ENCODE results near the gene LZTFL1. TPM values are rescaled to one million over a fixed set of nuclear protein-coding genes. Genes with fewer than 3 reads are reported as not detected.
A peak's percentile ranks its signal among the peaks of the same experiment; 100 is the strongest.

LZTFL1 gene
- total RNA-seq, 2 donors from 2014 or later, result 8.3 to 8.9 TPM

DNA sequence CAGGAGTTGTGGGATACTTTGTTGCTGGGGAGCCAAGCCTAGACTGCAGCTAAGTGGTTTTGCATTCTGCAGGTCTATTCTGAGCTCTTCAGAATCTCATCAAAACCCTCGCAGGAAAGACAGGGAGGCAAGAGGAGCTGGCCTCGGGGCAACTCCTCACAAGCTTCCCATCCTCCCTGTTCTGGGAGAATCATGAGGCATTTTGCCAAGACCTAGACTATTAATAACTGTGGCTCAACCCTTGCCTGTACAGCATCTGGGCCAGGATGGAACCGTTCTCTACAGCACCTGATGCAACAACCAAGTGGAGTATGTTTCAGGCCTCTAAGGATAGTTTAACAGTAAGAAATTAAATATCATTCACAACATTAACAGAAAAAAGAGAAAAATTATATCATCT lies 25.4 kb downstream of the LZTFL1 start:
- no peaks in the 10 kb centered on the region for H3K27me3 ChIP-seq
- peaks cover 0 to 19% of the 10 kb centered on the region in 2 donors for H3K4me1 ChIP-seq
- DNase-seq (ENCODE audit: low spot score), result no peak
- no peaks in the 10 kb centered on the region for H3K36me3 ChIP-seq
- H3K9me3 ChIP-seq, result no peaks in the 10 kb centered on the region
- no peak overlapping the region for H3K27ac ChIP-seq
- TF ChIP-seq, protein P1, sequence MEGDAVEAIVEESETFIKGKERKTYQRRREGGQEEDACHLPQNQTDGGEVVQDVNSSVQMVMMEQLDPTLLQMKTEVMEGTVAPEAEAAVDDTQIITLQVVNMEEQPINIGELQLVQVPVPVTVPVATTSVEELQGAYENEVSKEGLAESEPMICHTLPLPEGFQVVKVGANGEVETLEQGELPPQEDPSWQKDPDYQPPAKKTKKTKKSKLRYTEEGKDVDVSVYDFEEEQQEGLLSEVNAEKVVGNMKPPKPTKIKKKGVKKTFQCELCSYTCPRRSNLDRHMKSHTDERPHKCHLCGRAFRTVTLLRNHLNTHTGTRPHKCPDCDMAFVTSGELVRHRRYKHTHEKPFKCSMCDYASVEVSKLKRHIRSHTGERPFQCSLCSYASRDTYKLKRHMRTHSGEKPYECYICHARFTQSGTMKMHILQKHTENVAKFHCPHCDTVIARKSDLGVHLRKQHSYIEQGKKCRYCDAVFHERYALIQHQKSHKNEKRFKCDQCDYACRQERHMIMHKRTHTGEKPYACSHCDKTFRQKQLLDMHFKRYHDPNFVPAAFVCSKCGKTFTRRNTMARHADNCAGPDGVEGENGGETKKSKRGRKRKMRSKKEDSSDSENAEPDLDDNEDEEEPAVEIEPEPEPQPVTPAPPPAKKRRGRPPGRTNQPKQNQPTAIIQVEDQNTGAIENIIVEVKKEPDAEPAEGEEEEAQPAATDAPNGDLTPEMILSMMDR (IDR thresholded peaks at IDR 0.05), result no peak
- no peak overlapping the region for H3K4me3 ChIP-seq

GRCh38 chr3:45814322-45814721 lies 27.6 kb downstream of the LZTFL1 start:
- TF ChIP-seq, protein P1 (IDR thresholded peaks at IDR 0.05), result no peak
- no peak for DNase-seq (ENCODE audit: low spot score)
- no peak overlapping the region for H3K4me3 ChIP-seq
- no peak overlapping the region for H3K27ac ChIP-seq
- H3K9me3 ChIP-seq, result no peaks in the 10 kb centered on the region
- H3K36me3 ChIP-seq, result no peaks in the 10 kb centered on the region
- H3K27me3 ChIP-seq, result no peaks in the 10 kb centered on the region
- H3K4me1 ChIP-seq, result peaks cover 0 to 19% of the 10 kb centered on the region in 2 donors

GRCh38 chr3:45807681-45808540 lies 34.0 kb downstream of the LZTFL1 start:
- Histone ChIP-seq H3K4me1 (no peaks in the 10 kb centered on the region), H3K9me3 (no peaks in the 10 kb centered on the region), H3K27me3 (no peaks in the 10 kb centered on the region), H3K36me3 (no peaks in the 10 kb centered on the region), H3K27ac (peak overlapping the region in 1 of 2 donors; percentile 30), H3K4me3 (no peak overlapping the region)
- no peak for DNase-seq (ENCODE audit: low spot score)
- TF ChIP-seq, protein P1 (IDR thresholded peaks at IDR 0.05), result no peak

DNA sequence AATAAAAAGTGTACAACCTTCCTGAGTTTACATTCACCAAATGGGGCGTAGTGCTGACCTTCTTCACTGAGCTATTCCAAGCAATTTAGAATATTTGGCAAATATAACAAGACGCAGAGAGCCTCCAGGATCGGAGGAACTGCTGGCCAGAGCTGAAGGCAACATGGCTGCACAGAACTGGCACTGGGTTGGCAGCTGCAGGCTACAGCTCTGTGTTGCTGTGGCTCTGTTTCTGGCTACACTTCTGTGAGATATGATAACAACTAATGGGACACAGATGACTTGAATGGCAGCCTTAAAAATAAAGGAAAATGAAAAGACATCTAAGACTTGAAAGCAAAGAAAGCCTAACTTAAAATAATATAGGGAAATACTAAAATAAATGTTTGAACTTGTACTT lies 34.8 kb downstream of the LZTFL1 start:
- no peak for DNase-seq (ENCODE audit: low spot score)
- Histone ChIP-seq H3K27me3 (no peaks in the 10 kb centered on the region), H3K4me1 (no peaks in the 10 kb centered on the region), H3K27ac (peak overlapping the region in 1 of 2 donors; percentile 30), H3K4me3 (no peak overlapping the region), H3K36me3 (no peaks in the 10 kb centered on the region), H3K9me3 (no peaks in the 10 kb centered on the region)
- TF ChIP-seq, protein P1 (IDR thresholded peaks at IDR 0.05), result no peak

- TF ChIP-seq, protein P1 (IDR thresholded peaks at IDR 0.05), result no peak
- no peaks in the 10 kb centered on the region for H3K36me3 ChIP-seq
- H3K4me3 ChIP-seq, result no peak overlapping the region
- no peak overlapping the region for H3K27ac ChIP-seq
- H3K9me3 ChIP-seq, result no peaks in the 10 kb centered on the region
- DNase-seq (ENCODE audit: low spot score), result no peak
- H3K4me1 ChIP-seq, result no peaks in the 10 kb centered on the region
- H3K27me3 ChIP-seq, result no peaks in the 10 kb centered on the region
Observed at GRCh38 chr3:45806072-45806471, 35.8 kb downstream of the LZTFL1 start.
